Measurements from ENCODE around the gene PTPN13.

DNA sequence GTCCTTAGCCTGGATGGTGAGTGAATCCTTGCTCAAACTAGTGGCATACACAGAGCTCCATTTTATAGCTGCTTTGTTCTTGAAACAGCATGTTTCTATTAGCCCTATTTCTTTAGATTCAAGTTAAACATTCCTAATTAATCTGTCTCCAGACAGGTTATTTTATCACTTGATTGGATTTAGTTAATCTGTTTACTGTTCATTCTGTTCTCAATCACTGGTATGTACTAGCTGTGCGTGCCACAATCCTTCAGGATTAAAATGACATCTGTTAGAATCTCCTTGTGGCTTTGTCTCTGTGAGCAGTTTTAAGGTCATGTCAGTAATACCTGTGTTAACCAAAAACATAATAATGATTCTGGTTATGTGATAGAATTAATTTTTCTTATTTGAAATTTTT lies 36.5 kb downstream of the PTPN13 start:
- TF ChIP-seq, protein P1, sequence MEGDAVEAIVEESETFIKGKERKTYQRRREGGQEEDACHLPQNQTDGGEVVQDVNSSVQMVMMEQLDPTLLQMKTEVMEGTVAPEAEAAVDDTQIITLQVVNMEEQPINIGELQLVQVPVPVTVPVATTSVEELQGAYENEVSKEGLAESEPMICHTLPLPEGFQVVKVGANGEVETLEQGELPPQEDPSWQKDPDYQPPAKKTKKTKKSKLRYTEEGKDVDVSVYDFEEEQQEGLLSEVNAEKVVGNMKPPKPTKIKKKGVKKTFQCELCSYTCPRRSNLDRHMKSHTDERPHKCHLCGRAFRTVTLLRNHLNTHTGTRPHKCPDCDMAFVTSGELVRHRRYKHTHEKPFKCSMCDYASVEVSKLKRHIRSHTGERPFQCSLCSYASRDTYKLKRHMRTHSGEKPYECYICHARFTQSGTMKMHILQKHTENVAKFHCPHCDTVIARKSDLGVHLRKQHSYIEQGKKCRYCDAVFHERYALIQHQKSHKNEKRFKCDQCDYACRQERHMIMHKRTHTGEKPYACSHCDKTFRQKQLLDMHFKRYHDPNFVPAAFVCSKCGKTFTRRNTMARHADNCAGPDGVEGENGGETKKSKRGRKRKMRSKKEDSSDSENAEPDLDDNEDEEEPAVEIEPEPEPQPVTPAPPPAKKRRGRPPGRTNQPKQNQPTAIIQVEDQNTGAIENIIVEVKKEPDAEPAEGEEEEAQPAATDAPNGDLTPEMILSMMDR (IDR thresholded peaks at IDR 0.05), result no peak
- no peak for TF ChIP-seq POLR2A (IDR thresholded peaks at IDR 0.05; ENCODE audit: low read depth)

Measured in esophagus muscularis mucosa (tissue), 3 donors.